RWPE1 (cell line): ENCODE measurements around the gene C17orf113.
"Not testable (repeated sequence)": the region's sequence is repeated elsewhere in the genome, so short reads cannot be mapped to it uniquely, and the experiment has no call there.

ENCODE experiments used
- CTCF ChIA-PET: fragments of 350-600 bp; sonication (Branson Sonifier 250); formaldehyde crosslinking; extraction: SDS; loops from one replicate; lab custom pipeline; 2021; lab: Yijun Ruan, JAX
- POLR2A ChIA-PET: fragments of 400-600 bp; formaldehyde crosslinking; extraction: SDS; loops from one replicate; lab custom pipeline; 2020; ENCODE audit warnings: antibody characterized with exemption; ENCODE audit not compliant: low non-redundant PET; lab: Yijun Ruan, JAX
- DNase-seq: peaks from one replicate; pipeline ENCODE4 v3.0.0; 2012; ENCODE audit warnings: low spot score
- H3K27ac ChIP-seq: fragments of 450-650 bp; 2 replicates; pipeline ENCODE4 v1.5.1; 2017
- CTCF ChIP-seq: fragments of 450-650 bp; conservative IDR thresholded peaks from 2 replicates; pipeline ENCODE4 v1.5.1; 2017; ENCODE audit warnings: low read depth, mild to moderate bottlenecking

Gene C17orf113

DNA sequence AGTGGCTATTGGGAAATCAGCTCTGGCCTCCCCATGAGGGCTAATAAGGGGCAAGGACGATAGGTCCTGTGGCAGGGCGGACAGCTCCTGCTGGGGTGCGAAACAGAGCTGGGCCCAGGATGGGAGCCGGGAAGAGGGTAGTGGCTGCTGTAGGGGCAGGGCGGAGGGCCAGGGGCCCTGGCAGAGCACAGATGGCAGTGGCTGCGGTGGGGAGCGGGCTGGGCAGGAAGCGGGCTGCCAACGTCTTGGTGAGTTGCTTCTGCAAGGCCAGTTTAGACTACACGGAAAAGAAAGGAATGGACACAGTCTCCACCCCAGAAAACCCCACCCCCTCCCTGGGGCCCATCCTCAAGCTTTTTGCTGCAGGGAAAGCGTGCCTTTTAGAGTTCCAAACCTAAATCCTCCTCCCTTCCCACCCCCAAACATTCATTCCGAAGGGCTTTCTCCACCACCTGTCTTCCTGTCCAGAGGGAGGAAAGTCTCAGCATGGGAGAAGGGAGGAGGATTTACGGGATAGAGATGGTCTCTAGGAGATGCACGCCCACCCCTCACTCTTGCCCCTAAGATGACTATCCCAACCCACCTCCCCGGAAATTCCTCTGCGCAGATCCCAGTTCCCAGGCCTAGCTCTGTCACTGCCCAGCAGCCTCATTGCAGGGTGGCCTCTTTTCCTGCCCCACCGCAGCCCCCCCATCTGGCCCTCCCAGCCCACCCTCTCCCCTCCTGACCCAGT lies 23.4 kb downstream of the C17orf113 start:
- CTCF ChIA-PET = no interaction called here
- no peak for DNase-seq
- POLR2A ChIA-PET = interaction anchor here (0.6 to 1.0 kb wide), 3 partner anchors 93 to 268 kb away, joined by 3 to 4 read pairs (median 3); no protein-coding TSS in a partner anchor
- H3K27ac ChIP-seq = no peak overlapping the region
- no peak for TF ChIP-seq CTCF

GRCh38 chr17:42025936-42026335 lies 24.5 kb downstream of the C17orf113 start:
- CTCF ChIA-PET = interaction anchor here (0.5 to 2.5 kb wide), 8 partner anchors 14 to 92 kb away, joined by 3 to 19 read pairs (median 3); partner anchors contain the start of gene DHX58
- TF ChIP-seq CTCF = no peak
- peak overlapping the region; percentile 64; the same call in 1 of the 2 replicates for H3K27ac ChIP-seq
- no peak for DNase-seq
- POLR2A ChIA-PET = interaction anchor here (0.6 to 1.0 kb wide), 2 partner anchors 18 to 94 kb away, joined by 3 to 12 read pairs; no protein-coding TSS in a partner anchor

DNA sequence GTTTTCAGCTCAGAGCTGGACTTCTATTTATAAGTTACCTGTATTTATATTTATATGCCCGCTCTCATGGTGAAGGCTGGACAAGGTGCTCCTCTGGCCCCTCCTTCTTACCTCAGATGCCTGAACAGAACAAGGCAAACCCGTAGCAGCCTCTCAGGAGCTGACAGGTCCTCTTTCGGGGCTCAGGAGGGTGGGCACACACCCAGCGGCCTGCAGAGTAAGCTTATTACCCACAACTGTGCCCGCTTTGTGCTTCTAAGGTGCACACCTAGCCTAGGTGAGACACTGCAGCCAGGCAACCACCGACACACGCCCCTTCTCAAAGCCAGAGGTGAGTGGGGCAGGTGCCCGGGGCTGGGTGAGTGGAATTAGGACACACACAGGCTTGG lies 25.2 kb downstream of the C17orf113 start:
- CTCF ChIA-PET = interaction anchor here (0.5 to 2.5 kb wide), 12 partner anchors 10 to 93 kb away, joined by 3 to 19 read pairs (median 4); partner anchors contain the start of gene DHX58
- TF ChIP-seq CTCF = peak; percentile 27
- H3K27ac ChIP-seq = peak overlapping the region; percentile 64
- DNase-seq = no peak
- POLR2A ChIA-PET = interaction anchor here (0.5 kb wide), 1 partner anchor 84 kb away, joined by 3 read pairs; no protein-coding TSS in a partner anchor

DNA sequence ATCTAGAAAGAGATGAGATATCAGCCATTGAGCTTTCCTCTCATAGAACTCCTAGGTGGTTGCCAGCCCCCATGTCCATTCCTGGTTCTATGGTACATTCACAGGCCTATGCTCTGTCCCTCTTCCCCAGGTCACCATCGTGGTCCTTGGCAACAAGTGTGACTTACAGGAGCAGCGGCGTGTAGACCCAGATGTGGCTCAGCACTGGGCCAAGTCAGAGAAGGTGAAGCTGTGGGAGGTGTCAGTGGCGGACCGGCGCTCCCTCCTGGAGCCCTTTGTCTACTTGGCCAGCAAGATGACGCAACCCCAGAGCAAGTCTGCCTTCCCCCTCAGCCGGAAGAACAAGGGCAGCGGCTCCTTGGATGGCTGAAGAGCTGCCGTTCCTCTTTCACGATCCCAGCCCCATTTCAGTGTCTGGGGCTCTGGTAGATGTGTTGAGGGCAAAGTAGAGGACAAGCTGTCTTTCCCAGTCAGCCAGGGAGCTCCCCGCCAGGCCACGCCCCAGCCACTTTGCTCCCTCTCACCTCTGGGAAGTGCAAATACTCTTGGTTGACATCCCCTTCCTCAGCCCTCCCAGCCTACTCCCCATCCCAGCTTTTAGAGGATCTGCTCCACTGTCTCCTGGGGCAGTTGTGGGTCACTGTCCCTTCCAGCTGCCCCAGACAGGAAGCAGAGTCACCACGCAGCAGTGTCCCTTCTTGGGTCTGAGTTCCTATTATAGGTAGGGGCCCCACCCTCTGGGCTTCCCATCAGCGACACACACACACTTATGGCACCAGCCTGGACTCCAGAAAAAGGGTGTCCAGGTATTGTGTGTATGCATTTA lies 26.7 kb downstream of the C17orf113 start:
- TF ChIP-seq CTCF = no peak
- POLR2A ChIA-PET = no interaction called here
- peak overlapping the region; percentile 64 for H3K27ac ChIP-seq
- CTCF ChIA-PET = interaction anchor here (0.7 to 2.5 kb wide), 8 partner anchors 8 to 675 kb away, joined by 3 to 19 read pairs (median 5); partner anchors contain the start of gene DHX58
- no peak for DNase-seq

- CTCF ChIA-PET = interaction anchor here (0.6 to 0.9 kb wide), 2 partner anchors 65 to 159 kb away, joined by 3 read pairs; no protein-coding TSS in a partner anchor
- not testable (repeated sequence) for DNase-seq
- POLR2A ChIA-PET = interaction anchor here (0.6 kb wide), 1 partner anchor 1293 kb away, joined by 3 read pairs; no protein-coding TSS in a partner anchor
- H3K27ac ChIP-seq = peak overlapping the region; percentile 76
Measured at GRCh38 chr17:42020845-42021244, 29.6 kb downstream of the C17orf113 start.

DNA sequence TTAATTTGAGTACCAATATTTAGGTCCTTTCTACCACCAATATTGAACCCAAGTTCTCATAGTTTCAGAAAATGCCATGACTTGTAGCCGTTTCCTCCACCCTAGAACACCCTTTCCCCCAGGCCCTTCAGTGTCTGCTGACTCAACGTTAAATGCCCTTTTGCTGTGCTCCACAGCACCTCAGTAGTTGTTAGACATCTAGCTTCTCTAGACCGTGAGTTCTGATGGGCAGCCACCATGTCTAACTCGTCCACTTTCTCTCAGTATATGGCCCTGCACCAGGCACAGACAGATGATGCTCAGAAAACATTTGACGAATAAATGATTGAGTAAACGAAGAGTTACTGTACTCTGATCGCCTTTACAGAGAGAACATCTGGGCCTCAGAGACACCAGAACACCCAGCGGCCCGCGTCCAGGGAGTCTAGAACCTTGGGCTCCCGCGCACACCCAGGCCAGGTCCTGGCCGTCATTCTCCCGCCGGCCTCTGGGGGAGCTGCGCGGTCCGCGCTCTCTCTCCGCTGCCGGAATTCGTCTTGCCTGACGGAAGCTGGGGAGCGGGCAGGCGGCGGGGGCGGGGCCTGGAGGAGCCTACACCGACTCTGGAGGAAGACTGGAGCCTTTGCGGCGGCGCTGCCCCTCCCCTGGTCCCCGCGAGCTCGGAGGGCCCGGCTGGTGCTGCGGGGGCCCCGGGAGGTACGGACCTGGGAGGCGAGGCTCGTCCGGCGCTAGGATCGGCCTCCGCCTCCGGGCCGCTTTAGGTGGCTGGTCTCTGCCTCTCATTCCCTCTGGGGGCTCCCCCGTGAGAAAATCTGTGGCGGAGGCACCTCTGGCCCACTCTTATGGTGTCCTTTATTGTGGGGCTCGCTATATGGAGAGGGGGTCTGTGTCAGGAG lies 30.6 kb downstream of the C17orf113 start, which contains the start of gene NKIRAS2:
Gene NKIRAS2 (plus strand): TSS at position 582 of the 896 bp plus-strand sequence. CDS start 1,488 bp downstream, outside the sequence.
- POLR2A ChIA-PET = interaction anchor here (0.6 kb wide), 1 partner anchor 1294 kb away, joined by 3 read pairs; no protein-coding TSS in a partner anchor
- peak within 1 kb of the TSS; percentile 76 for H3K27ac ChIP-seq
- CTCF ChIA-PET = interaction anchor here (0.6 to 0.9 kb wide), 6 partner anchors 32 to 1987 kb away, joined by 3 to 5 read pairs (median 3); no protein-coding TSS in a partner anchor
- peak; percentile 96 for TF ChIP-seq CTCF
- DNase-seq = peak; percentile 92
